Mesendoderm (in vitro differentiated cells): ENCODE results near the gene S100A10.

Experiments used
- DNase-seq: peaks from one replicate; pipeline ENCODE4 v3.0.0; 2013
- H2AK5ac ChIP-seq: 2 replicates; pipeline ENCODE4 v1.6.1; 2013; ENCODE audit warnings: low read length, inconsistent platforms
- H2BK120ac ChIP-seq: 2 replicates; pipeline ENCODE4 v1.6.1; 2013; ENCODE audit warnings: low read depth, mild to moderate bottlenecking, low read length, moderate library complexity, mixed read lengths
- H2BK15ac ChIP-seq: replicated peaks from 2 replicates; pipeline ENCODE4 v1.6.1; 2013; ENCODE audit warnings: low read depth, mild to moderate bottlenecking, moderate library complexity
- H2BK5ac ChIP-seq: 2 replicates; pipeline ENCODE4 v1.6.1; 2013; ENCODE audit warnings: low read length, inconsistent platforms
- H3K18ac ChIP-seq: 2 replicates; pipeline ENCODE4 v1.6.1; 2013; ENCODE audit warnings: mild to moderate bottlenecking, low read length, mixed read lengths
- H3K23ac ChIP-seq: one replicate; pipeline ENCODE4 v1.6.1; 2013; ENCODE audit warnings: low read length
- H3K27ac ChIP-seq: 2 replicates; pipeline ENCODE4 v1.5.1; 2013; ENCODE audit warnings: low read depth, mild to moderate bottlenecking, inconsistent platforms, low read length, moderate library complexity
- H3K27me3 ChIP-seq: 2 replicates; pipeline ENCODE4 v1.6.1; 2013; ENCODE audit warnings: low read length, control low read depth, mild to moderate bottlenecking, inconsistent platforms; ENCODE audit not compliant: insufficient read depth, poor library complexity
- H3K36me3 ChIP-seq: 2 replicates; pipeline ENCODE4 v1.6.1; 2013; ENCODE audit warnings: low read length, inconsistent platforms; ENCODE audit not compliant: control insufficient read depth, insufficient read depth
- H3K4ac ChIP-seq: one replicate; pipeline ENCODE4 v1.6.1; 2013; ENCODE audit warnings: low read depth, mild to moderate bottlenecking, low read length, moderate library complexity
- H3K4me1 ChIP-seq: 2 replicates; pipeline ENCODE4 v1.6.1; 2013; ENCODE audit warnings: low read depth, low read length, inconsistent platforms; ENCODE audit not compliant: control insufficient read depth
- H3K4me2 ChIP-seq: 2 replicates; pipeline ENCODE4 v1.6.1; 2013; ENCODE audit warnings: low read length
- H3K4me3 ChIP-seq: 2 replicates; pipeline ENCODE4 v1.5.1; 2013; ENCODE audit warnings: mild to moderate bottlenecking, low read length
- H3K56ac ChIP-seq: one replicate; pipeline ENCODE4 v1.6.1; 2013; ENCODE audit warnings: low read length
- H3K79me1 ChIP-seq: 2 replicates; pipeline ENCODE4 v1.6.1; 2013; ENCODE audit warnings: low read length, inconsistent platforms
- H3K79me2 ChIP-seq: 2 replicates; pipeline ENCODE4 v1.6.1; 2013; ENCODE audit warnings: mild to moderate bottlenecking, low read length; ENCODE audit not compliant: control insufficient read depth, insufficient read depth
- H3K9ac ChIP-seq: 2 replicates; pipeline ENCODE4 v1.6.1; 2013; ENCODE audit warnings: low read length, inconsistent platforms
- H4K5ac ChIP-seq: one replicate; pipeline ENCODE4 v1.6.1; 2013; ENCODE audit warnings: low read length
- H4K8ac ChIP-seq: one replicate; pipeline ENCODE4 v1.6.1; 2013; ENCODE audit warnings: low read depth, mild to moderate bottlenecking, control low read depth, low read length, moderate library complexity
- WGBS: extraction: QIAGEN DNeasy Blood & Tissue Kit; methylation state at CpG from one replicate; pipeline ENCODE4 v1.1.7; 2013; ENCODE audit warnings: low lambda C conversion rate, missing lambda C conversion rate; ENCODE audit not compliant: insufficient coverage; ENCODE audit errors: extremely low coverage; 5-methylcytosine and 5-hydroxymethylcytosine counted together

The S100A10 gene

DNA sequence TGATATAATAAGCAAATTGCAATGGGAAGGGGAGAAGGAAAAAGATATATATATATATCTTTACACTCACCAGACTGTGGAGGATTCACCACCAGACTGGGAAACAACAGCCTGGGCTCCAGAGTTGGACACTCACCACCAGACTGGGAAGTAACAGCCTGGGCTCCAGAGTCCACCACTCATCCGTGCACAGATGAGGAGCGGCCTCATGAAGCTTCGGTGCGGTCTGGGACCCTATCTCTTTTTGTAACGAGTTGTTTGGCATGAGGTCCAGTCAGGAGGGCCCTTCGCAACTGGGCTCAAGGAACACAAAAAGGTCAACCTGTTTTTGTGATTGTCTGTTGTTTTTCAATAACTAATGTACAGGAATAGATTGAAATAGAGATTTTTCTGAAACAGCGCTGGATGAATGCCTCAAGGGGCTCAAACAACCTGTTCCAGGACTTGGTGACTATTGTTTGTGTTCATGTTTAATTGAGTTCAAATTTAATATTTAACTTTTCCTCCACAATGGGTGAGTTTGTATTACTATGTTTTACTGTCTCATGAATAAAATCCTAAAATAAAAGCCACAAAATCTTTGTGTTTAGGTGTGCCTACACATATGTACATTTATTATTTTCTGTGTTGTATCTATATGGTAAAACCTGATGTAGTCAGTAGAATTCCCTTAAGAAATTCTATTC, 40.1 kb downstream of the S100A10 start:
- WGBS, result no CpG with 5 or more reads among the region's 7 CpGs
- H3K23ac ChIP-seq, result no peak overlapping the region
- no peak overlapping the region for H3K4me2 ChIP-seq
- H2BK120ac ChIP-seq, result no peak overlapping the region
- no peaks in the 10 kb centered on the region for H3K79me1 ChIP-seq
- no peak overlapping the region for H2AK5ac ChIP-seq
- no peak overlapping the region for H2BK15ac ChIP-seq
- no peak overlapping the region for H3K9ac ChIP-seq
- H3K27me3 ChIP-seq, result no peaks in the 10 kb centered on the region
- H3K4me1 ChIP-seq, result no peaks in the 10 kb centered on the region
- no peak overlapping the region for H3K27ac ChIP-seq
- H3K36me3 ChIP-seq, result no peaks in the 10 kb centered on the region
- no peak overlapping the region for H3K4me3 ChIP-seq
- no peak for DNase-seq
- no peak overlapping the region for H4K8ac ChIP-seq
- H3K79me2 ChIP-seq, result no peaks in the 10 kb centered on the region
- H2BK5ac ChIP-seq, result no peak overlapping the region
- H3K18ac ChIP-seq, result no peak overlapping the region
- no peak overlapping the region for H3K4ac ChIP-seq
- no peak overlapping the region for H3K56ac ChIP-seq
- H4K5ac ChIP-seq, result no peak overlapping the region

DNA sequence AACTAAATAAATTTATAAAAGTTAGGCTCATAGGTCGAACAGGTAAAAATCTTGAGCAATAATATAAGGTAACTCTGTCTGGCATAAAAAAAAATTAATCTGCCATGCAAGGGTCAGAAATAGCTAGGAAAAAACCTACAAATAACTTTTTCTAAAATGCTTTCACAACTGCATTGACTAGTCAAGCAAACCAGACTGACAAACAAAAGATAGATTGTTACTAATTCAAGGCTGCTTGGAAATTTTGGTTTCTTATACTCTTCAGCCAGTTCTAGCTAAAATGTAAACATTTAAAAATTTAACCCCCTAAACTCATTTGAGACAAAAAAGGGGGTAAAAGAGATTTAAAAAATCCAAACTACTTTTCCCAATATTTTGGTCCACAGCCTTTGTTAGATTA, 40.8 kb downstream of the S100A10 start:
- Histone ChIP-seq H3K27ac (no peak overlapping the region), H3K36me3 (no peaks in the 10 kb centered on the region), H3K4me2 (no peak overlapping the region), H2BK5ac (no peak overlapping the region), H2BK120ac (no peak overlapping the region), H3K79me1 (no peaks in the 10 kb centered on the region), H3K9ac (no peak overlapping the region), H3K4me1 (no peaks in the 10 kb centered on the region), H3K18ac (no peak overlapping the region), H3K27me3 (no peaks in the 10 kb centered on the region), H3K79me2 (no peaks in the 10 kb centered on the region), H2BK15ac (no peak overlapping the region), H4K5ac (no peak overlapping the region), H3K4me3 (no peak overlapping the region), H3K56ac (no peak overlapping the region), H3K23ac (no peak overlapping the region), H4K8ac (no peak overlapping the region), H3K4ac (no peak overlapping the region), H2AK5ac (no peak overlapping the region)
- DNase-seq, result no peak
- no CpG with 5 or more reads among the region's 1 CpG for WGBS

DNA sequence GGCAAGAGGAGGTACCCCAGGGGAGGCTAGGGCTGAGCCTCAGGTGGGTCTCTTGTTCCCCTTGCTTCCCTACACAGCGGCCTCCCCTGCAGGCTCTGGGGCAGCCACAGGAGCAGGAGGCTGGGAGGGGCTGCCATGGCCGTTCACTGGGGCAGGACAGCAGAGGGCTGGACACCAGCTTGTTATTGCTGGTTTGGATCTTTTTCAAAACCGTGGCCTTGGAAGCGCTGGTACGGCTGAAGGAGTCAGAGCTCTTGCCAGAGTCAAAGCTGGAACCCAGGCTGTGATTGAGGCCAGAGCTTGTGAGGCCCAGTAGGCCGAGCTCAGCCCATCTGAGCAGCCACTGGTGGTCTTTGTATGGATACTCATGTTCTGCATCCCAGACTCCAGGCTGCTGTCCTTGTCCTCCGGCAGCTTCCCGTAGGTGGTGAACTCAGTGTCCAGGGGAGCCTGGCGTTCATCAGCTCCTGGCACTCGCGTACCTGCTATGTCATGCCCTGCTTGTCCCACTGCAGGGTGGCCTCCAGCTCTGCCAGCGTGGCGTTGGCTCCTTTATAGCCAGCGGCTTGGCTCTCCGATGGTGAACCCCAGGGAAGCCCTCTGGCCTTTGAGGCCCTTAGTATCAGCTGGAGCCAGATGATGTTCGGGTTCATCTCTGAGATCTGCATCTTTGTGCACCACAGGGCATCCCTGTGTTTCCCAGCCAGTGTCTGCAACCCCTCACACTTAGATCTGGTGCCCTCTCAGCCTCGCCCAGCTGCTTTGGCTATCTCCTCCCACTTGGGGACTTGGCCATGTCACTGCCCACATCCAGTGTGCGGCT, 44.1 kb downstream of the S100A10 start:
- Histone ChIP-seq H3K4ac (no peak overlapping the region), H2BK15ac (no peak overlapping the region), H3K56ac (no peak overlapping the region), H3K79me2 (no peaks in the 10 kb centered on the region), H3K4me2 (no peak overlapping the region), H3K9ac (no peak overlapping the region), H3K36me3 (no peaks in the 10 kb centered on the region), H3K27me3 (no peaks in the 10 kb centered on the region), H3K4me1 (no peaks in the 10 kb centered on the region), H4K8ac (no peak overlapping the region), H3K79me1 (no peaks in the 10 kb centered on the region), H3K18ac (no peak overlapping the region), H3K23ac (no peak overlapping the region), H3K4me3 (no peak overlapping the region), H4K5ac (no peak overlapping the region), H2BK5ac (no peak overlapping the region), H2AK5ac (no peak overlapping the region), H2BK120ac (no peak overlapping the region), H3K27ac (no peak overlapping the region)
- no CpG with 5 or more reads among the region's 18 CpGs for WGBS
- DNase-seq, result no peak

DNA sequence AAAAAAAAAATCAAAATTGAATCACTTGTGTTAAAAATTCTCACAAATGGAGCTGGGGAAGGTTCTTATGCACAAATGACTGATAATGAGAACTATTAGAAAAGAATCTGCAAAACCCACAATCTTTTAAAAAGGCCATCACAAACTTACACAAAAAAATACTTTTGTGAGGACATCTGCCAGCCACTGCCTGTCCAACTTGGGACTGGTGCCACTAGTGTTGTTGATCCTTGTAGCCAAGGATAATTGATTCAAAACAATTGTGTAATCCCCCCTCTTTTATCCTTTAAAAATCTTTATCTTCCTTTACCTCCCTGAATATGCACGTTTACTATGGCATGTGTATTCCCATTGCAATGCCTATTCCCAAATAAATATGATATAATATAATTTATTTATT, 45.2 kb downstream of the S100A10 start:
- no peak overlapping the region for H3K4me3 ChIP-seq
- H3K27ac ChIP-seq, result no peak overlapping the region
- no peak overlapping the region for H3K4ac ChIP-seq
- WGBS, result no CpG with 5 or more reads among the region's 1 CpG
- H3K18ac ChIP-seq, result no peak overlapping the region
- H4K8ac ChIP-seq, result no peak overlapping the region
- no peak overlapping the region for H3K4me2 ChIP-seq
- no peaks in the 10 kb centered on the region for H3K79me2 ChIP-seq
- DNase-seq, result no peak
- H3K56ac ChIP-seq, result no peak overlapping the region
- no peaks in the 10 kb centered on the region for H3K36me3 ChIP-seq
- H3K23ac ChIP-seq, result no peak overlapping the region
- no peaks in the 10 kb centered on the region for H3K27me3 ChIP-seq
- H3K79me1 ChIP-seq, result no peaks in the 10 kb centered on the region
- no peaks in the 10 kb centered on the region for H3K4me1 ChIP-seq
- no peak overlapping the region for H2BK15ac ChIP-seq
- no peak overlapping the region for H2BK5ac ChIP-seq
- H3K9ac ChIP-seq, result no peak overlapping the region
- H2BK120ac ChIP-seq, result no peak overlapping the region
- H4K5ac ChIP-seq, result no peak overlapping the region
- no peak overlapping the region for H2AK5ac ChIP-seq

DNA sequence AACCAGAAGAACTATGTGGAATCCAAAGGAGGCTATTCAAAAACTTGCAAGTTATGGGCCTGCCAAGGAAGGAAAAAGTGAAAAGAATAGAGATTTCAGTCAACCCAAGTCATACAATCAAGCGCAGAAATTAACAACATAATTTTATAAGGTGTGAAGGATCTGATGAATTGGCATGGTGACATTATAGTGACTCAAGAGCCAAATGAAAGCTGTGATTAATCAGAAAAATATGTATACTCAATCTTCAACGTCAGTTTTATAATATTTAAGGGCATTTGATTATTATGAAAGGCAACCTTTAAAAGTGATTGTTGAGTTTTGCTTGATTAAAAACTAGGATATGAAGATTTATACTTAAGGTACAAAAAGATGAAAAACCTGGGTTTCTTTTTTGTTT, 46.5 kb downstream of the S100A10 start:
- WGBS, result no CpG with 5 or more reads among the region's 2 CpGs
- no peak overlapping the region for H2BK15ac ChIP-seq
- H3K36me3 ChIP-seq, result no peaks in the 10 kb centered on the region
- no peak overlapping the region for H3K9ac ChIP-seq
- no peak overlapping the region for H2BK120ac ChIP-seq
- no peak overlapping the region for H3K4me3 ChIP-seq
- H2BK5ac ChIP-seq, result no peak overlapping the region
- no peak overlapping the region for H3K4me2 ChIP-seq
- no peak overlapping the region for H4K8ac ChIP-seq
- no peak overlapping the region for H3K4ac ChIP-seq
- H2AK5ac ChIP-seq, result no peak overlapping the region
- no peak overlapping the region for H4K5ac ChIP-seq
- no peak overlapping the region for H3K23ac ChIP-seq
- H3K27ac ChIP-seq, result no peak overlapping the region
- no peak for DNase-seq
- H3K56ac ChIP-seq, result no peak overlapping the region
- H3K27me3 ChIP-seq, result no peaks in the 10 kb centered on the region
- no peak overlapping the region for H3K18ac ChIP-seq
- H3K79me1 ChIP-seq, result no peaks in the 10 kb centered on the region
- no peaks in the 10 kb centered on the region for H3K79me2 ChIP-seq
- no peaks in the 10 kb centered on the region for H3K4me1 ChIP-seq
